ENCODE data around the gene PRPF18. TPM values are rescaled to one million over a fixed set of nuclear protein-coding genes. Genes with fewer than 3 reads are reported as not detected.
A peak's percentile ranks its signal among the peaks of the same experiment; 100 is the strongest.

PRPF18 gene
- total RNA-seq, 6 experiments from 2014 or later, result 8.1 to 16.1 (median 11.5) TPM

DNA sequence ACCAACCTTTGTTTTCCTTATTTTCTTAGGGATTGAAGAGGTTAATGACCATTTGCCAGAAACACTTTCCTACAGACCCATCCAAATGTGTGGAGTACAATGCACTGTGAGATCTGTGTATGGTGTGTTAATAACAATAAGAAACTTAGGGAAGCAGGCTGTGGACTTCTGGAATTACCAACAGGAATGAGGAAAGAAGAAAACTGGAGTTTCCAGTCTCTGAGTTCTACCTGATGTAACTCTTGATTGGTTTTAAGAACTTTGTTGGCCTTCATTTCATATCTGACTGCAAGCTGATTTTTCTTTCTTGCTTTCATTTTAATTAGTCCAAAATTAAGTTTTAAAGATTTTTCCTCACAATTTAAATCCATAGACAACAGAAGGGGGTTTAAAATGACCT is 43.5 kb downstream of the PRPF18 start:
- H3K4me3 ChIP-seq, result no peak overlapping the region
- TF ChIP-seq, protein P1, sequence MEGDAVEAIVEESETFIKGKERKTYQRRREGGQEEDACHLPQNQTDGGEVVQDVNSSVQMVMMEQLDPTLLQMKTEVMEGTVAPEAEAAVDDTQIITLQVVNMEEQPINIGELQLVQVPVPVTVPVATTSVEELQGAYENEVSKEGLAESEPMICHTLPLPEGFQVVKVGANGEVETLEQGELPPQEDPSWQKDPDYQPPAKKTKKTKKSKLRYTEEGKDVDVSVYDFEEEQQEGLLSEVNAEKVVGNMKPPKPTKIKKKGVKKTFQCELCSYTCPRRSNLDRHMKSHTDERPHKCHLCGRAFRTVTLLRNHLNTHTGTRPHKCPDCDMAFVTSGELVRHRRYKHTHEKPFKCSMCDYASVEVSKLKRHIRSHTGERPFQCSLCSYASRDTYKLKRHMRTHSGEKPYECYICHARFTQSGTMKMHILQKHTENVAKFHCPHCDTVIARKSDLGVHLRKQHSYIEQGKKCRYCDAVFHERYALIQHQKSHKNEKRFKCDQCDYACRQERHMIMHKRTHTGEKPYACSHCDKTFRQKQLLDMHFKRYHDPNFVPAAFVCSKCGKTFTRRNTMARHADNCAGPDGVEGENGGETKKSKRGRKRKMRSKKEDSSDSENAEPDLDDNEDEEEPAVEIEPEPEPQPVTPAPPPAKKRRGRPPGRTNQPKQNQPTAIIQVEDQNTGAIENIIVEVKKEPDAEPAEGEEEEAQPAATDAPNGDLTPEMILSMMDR (IDR thresholded peaks at IDR 0.05), result no peak
- no peak for TF ChIP-seq POLR2A (IDR thresholded peaks at IDR 0.05)
- ATAC-seq (no peak), DNase-seq (no peak)
- peaks cover 0 to 3% (median 0%) of the 10 kb centered on the region in 4 donors for H3K36me3 ChIP-seq
- intact Hi-C loops (cut with DNase I), result no loop called here
- no peak overlapping the region for H3K27ac ChIP-seq
- no peaks in the 10 kb centered on the region for H3K9me3 ChIP-seq
- H3K4me1 ChIP-seq, result no peaks in the 10 kb centered on the region
- no peaks in the 10 kb centered on the region for H3K27me3 ChIP-seq

DNA sequence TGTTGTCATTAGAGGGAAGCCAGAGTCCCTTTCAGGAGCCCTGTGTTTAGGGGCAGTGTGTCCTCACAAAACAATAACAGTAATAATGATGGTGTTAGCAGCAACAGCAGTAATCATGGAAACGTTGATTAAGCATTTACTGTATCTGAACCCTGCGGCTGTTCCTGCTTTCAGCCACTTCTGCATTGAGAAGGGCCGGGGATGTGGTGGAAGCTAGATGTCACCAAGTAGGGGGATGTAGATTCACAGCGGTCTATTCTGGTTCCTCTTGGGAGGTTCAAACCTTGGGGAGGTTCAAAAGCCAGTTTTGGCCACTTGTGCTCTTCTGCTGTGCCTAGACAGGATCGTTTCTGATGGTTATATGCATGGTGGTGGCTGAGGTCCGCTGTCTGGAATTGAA is 44.8 kb downstream of the PRPF18 start:
- WGBS (ENCODE audit: insufficient coverage, low coverage, low lambda C conversion rate, missing lambda C conversion rate), result 72% methylated on average over 2 of the region's 6 CpGs

DNA sequence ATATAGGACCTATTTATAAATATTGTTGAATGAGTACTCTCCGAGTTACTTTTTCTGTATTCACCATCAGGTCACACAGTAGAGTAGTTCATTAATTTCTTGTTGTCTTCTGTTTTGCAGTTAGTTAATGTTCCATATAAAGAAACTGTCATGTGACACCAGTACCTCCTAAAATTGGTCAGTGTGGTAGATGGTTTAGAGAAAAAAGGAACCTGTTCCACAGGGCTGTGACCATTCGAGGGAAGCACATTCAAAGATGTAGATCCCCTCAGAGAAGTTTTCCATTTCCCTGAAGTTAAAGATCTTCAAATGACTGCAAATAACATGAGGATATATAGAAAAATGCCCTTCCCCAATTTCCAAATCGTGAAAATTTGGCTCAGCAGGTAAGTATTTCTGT is 45.7 kb downstream of the PRPF18 start:
- Histone ChIP-seq H3K9me3 (no peaks in the 10 kb centered on the region), H3K4me3 (no peak overlapping the region), H3K27me3 (no peaks in the 10 kb centered on the region), H3K4me1 (no peaks in the 10 kb centered on the region), H3K27ac (no peak overlapping the region), H3K36me3 (peaks cover 0 to 3% (median 0%) of the 10 kb centered on the region in 4 donors)
- DNase-seq, result no peak
- intact Hi-C loops (cut with DNase I), result no loop called here
- no peak for TF ChIP-seq POLR2A (IDR thresholded peaks at IDR 0.05)
- TF ChIP-seq, protein P1 (IDR thresholded peaks at IDR 0.05), result no peak
- 68% methylated on average over 3 of the region's 3 CpGs for WGBS (ENCODE audit: insufficient coverage, low coverage, low lambda C conversion rate, missing lambda C conversion rate)
- peak; percentile 26 to 44 (median 33) for ATAC-seq

More for the DNA sequence above, 44.8 kb downstream of the PRPF18 start:
- ATAC-seq (peak; percentile 40 to 70 (median 60)), DNase-seq (no peak)
- TF ChIP-seq, protein P1 (IDR thresholded peaks at IDR 0.05), result no peak
- TF ChIP-seq POLR2A (IDR thresholded peaks at IDR 0.05), result no peak
- Histone ChIP-seq H3K9me3 (no peaks in the 10 kb centered on the region), H3K27ac (no peak overlapping the region), H3K4me1 (no peaks in the 10 kb centered on the region), H3K4me3 (no peak overlapping the region), H3K27me3 (no peaks in the 10 kb centered on the region), H3K36me3 (peaks cover 0 to 3% (median 0%) of the 10 kb centered on the region in 4 donors)
- intact Hi-C loops (cut with DNase I), result no loop called here

DNA sequence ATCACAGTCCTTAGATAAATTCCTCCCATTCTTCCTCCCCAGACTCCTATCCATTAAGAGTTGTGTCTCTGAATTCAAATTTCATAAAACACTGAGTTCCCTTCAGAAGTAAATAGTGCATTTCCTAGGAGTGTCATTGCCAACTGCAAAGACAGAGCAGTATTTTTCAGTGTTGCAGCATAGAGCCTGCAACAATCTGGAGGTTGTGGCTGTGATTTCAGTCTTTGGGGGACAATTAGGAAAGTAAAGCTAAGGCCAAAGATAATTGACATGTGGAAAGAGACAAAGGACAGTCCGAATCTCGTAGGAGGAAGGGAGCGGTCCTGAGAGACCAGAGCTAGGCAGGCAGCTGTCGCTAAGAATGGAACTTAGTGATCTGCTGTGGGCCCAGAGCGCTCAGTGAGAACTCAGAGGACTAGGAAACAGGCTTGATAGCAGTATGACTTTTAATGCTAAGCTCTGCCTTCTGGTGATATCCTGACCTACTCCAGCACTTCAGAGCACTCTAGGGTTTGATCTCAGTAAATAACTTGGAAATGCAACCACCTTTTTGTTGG is 46.2 kb downstream of the PRPF18 start:
- Histone ChIP-seq H3K36me3 (peaks cover 0 to 3% (median 0%) of the 10 kb centered on the region in 4 donors), H3K4me1 (no peaks in the 10 kb centered on the region), H3K4me3 (no peak overlapping the region), H3K27me3 (no peaks in the 10 kb centered on the region), H3K9me3 (no peaks in the 10 kb centered on the region), H3K27ac (no peak overlapping the region)
- intact Hi-C loops (cut with DNase I), result no loop called here
- ATAC-seq, result peak in 1 of 4 donors; percentile 37
- 82% methylated on average over 5 of the region's 5 CpGs for WGBS (ENCODE audit: insufficient coverage, low coverage, low lambda C conversion rate, missing lambda C conversion rate)
- no peak for DNase-seq
- TF ChIP-seq, protein P1 (IDR thresholded peaks at IDR 0.05), result no peak
- TF ChIP-seq POLR2A (IDR thresholded peaks at IDR 0.05), result no peak
